DMS153 (cell line): Measurements from ENCODE around the gene PCDHAC2.

Source experiments
- DNase-seq: peaks from one replicate; lab custom pipeline; 2025; lab: John Stamatoyannopoulos, UW

PCDHAC2 gene

GRCh38 chr5:140988608-140989007 is 22.3 kb downstream of the PCDHAC2 start:
- no peak for DNase-seq

DNA sequence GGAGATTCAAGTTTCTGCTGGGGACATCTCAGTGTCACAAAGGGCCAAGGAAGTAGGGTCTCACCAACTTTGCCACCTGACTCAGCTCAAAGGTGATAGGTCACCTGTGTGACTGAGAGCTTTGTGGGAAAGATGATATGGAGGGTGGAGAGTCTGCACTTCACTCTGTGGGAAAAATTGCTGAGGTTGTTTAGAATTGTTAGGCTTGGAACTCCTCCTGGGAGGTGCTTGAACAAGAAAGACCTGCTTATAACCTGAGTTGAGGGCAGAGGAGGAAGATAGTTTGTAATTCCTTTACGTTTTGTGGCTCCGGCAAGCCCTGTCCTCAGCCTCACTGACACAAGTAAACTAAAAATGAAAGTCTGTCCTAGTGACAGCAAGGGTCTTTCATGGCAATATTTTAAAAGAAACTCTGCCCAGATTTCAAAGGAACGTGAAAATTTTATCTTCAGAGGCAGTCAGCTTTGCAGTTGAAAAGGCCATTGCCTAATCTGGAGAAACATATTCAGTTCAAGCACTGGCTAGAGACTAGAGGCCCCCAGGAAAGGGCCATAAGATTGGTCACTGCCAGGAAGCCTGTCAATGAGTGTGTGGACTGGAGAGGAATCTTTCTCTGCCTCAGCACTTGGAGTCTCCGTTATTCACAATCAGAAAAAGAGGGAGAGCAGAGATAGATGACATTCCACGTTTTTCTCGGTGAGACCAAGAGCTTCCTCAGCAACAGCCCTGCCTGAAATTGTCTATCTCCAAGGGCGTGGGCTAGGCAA is 23.2 kb downstream of the PCDHAC2 start:
- no peak for DNase-seq

GRCh38 chr5:140992828-140993227 is 26.6 kb downstream of the PCDHAC2 start:
- no peak for DNase-seq

DNA sequence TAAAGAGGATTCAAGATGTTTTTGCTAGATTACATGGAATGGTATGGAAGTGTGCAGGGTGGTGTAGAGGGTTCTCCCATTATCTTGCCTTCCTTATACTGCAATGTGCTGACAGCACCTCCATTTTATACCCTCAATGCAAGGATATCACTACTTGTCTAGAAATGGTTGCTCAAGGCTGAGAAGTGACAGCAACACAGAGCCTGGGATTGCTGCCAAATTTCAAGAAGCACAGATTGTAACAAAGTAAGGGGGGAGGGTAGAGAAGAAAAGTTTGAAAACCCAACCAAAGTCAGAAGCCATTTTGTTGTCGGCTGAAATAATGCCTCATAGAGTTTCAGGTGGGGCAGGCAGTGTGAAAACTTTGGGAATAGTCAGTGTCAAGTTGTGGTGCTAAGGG is 29.8 kb downstream of the PCDHAC2 start:
- no peak for DNase-seq

- DNase-seq, result no peak
Observed at GRCh38 chr5:140998921-140999410, 32.7 kb downstream of the PCDHAC2 start.

GRCh38 chr5:141001446-141001843 is 35.2 kb downstream of the PCDHAC2 start:
- peak; percentile 37 for DNase-seq

DNA sequence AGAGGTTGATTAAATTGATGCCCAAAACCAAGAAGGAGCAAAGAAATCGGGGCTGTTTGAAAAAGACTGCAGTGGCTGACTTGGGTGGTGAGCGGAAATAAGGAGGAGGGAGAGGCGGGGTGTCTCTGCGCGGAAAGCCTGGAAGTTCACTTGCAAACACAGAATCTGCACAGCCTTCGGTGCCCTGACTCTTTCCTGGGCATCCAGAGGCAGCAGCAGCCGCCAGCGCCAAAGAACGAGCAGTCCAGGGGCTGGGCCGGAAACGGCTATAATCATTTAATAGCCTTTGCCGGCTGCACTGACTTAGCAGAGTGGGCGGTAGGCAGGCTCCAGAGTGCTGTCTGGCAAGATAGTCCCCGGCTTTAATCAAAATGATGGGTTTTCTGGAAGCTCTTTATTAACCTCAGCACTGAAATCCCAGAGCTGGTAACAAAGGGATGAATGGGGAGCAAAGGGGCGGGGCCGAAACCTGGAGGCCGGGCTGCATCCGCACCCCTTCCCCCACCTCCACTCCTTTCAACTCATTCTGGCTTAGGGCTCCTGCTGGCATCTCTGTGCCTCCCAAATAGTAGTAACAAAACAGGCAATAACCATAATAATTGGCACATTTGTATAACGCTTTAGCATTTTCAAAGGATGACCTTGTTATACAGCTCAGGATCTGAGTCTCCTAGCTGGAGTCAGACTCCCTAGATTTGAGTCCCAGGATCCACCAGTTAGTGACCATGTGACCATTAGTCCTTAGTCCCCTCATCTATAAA is 35.7 kb downstream of the PCDHAC2 start:
- DNase-seq, result peak; percentile 37

DNA sequence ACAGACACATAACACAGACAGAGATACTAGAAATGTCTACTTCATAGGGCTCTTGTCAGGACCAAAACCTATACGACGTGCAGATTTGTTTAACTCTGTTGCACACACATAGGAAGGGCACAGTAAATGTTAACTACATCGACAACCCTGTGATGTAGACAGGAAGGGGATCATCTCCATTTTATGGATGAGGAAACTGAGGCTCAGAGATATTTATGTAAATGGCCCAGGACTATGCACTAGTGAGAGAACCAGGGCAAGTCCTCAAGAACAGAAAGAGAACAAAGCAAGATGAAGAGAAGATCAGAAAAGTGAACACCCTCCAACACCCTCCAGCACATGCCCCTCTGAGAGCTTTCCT is 36.3 kb downstream of the PCDHAC2 start:
- no peak for DNase-seq

- DNase-seq, result no peak
Observed at GRCh38 chr5:141003031-141003430, 36.8 kb downstream of the PCDHAC2 start.

DNA sequence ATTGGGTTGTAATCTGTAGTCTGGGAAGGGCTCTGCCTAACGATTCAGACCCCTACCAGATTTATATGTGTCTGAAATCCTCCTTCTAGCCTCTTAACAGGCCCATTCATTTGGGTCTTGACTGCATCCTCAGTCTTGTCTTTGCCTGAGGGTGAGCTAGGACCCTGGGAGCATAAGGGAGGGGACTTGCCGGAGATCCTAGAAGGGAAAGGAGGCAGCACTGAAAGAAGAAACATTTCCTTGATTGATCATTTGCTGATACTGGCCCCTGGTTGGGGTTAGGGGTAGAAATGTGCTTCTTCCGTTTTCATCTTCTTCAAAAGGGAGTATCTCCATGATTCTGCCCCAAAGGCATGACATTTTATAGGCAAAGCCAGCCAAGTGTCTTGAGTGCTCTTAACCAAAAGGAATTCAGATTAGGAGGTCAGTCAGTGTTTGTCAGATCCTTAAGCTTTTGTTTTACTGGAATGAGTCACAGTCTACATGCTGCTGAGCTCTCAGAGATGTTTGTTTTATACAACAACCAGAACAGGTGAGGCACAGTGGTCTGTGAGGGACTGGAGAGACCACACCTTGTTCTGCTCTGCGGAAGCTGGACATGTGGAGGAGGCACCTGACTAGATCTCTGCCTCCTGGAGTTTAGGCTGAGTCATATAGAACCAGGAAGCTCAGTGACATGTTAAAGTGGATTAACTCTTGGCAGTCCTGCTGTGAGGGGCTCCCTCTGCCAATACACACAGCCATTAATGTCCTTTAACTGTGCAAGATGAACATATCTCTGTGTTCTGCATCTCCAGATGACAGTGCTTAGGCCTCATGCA is 37.7 kb downstream of the PCDHAC2 start:
- peak; percentile 81 for DNase-seq

DNA sequence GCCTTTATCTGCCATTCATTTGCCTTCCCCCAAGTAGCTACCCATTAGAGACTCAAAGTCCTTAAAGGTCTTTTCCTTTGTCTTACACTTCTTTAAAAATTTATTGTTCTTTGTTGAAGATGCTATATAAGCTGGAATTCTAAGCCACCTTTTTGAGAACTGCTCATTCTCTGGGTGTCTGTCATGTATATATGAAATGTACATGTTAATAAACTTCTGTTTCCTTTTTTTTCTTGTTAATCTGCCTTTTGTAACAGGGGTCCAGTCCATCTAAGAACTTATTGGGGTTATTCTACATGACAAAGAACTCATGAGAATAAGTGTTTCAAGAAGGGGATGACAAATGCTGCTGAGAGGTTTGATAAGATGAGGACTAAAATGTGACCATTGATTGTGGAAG is 41.5 kb downstream of the PCDHAC2 start:
- DNase-seq, result no peak

DNA sequence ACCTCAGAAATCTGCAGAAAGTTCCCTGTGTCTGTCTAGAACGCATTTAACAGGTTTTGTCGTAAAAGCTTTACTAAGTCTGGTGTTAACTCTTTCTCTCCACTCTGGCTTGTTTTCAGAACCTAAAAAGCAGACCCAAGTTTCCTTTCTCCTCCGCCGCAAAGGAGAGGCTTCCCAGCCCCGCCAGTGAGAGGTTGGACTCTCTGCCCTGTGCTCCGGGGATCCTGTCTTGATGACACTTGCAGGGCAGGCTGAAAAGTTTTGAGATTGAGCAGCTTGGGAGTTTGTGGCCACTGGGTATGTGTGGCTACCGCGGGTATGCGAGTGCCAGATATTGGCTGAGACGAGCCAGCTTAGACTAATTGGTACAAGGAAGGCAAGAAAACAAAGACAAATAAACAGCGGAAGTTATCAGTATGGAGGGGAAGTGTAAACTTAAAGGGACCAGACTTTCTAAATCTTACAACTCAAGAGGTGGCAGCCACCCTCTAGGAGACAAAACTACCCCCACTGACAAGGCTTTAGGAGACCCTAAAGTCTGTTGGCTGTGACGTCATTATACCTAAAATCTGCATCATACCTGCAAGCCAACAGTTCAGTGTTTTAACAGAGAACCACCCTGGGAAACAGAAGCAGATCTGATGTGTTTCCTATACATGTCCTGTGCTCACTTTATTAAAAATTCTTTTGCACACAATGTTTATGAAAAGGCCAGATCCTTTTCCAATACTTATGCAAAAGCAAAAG is 43.9 kb downstream of the PCDHAC2 start:
- DNase-seq, result no peak

DNA sequence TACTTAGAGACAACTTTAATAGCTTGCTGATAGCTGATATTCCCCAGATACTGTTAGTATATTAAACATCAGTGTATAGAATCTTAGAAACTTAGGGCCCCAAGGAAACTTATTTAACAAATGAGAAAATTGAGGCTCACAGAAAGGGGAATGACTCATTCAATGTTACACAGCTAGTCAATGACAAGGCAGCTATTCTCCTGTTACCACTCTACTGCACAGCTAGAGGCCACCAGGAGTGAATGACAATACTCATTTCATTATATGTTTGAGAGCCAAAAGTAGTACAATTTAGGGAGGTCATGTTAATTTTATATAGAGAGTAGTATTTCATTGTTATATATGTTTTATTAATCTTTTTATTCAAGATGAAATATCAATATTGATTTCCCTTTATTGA is 51.7 kb downstream of the PCDHAC2 start:
- no peak for DNase-seq
